ENCODE measurements around the gene SYK.
"Not testable (repeated sequence)": the region's sequence is repeated elsewhere in the genome, so short reads cannot be mapped to it uniquely, and the experiment has no call there.

SYK gene

DNA sequence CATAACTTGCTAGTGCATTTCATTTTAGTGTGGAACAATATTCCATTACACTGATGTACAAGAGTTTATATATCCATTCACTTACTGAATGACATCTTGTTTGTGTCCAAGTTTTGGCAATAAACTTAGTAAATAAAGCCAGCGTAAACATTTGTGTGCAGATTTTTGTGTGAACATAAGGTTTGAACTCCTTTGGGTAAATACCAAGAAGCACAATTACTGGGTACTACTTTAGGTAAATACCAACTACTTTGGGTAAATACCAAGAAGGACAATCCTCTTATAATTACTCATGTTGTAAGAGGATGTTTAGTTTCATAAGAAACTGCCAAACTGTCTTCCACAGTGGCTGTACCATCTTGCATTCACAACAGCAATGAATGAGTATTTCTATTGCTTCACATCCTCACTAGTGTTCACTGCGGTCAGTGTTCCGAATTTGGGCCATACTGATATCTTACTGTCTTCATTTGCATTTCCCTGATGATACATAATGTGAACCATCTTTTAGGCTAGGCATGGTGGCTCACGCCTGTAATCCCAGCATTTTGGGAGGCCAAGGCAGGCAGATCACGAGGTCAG lies 2.3 kb upstream of the SYK start:
- DNase-seq: no peak

DNA sequence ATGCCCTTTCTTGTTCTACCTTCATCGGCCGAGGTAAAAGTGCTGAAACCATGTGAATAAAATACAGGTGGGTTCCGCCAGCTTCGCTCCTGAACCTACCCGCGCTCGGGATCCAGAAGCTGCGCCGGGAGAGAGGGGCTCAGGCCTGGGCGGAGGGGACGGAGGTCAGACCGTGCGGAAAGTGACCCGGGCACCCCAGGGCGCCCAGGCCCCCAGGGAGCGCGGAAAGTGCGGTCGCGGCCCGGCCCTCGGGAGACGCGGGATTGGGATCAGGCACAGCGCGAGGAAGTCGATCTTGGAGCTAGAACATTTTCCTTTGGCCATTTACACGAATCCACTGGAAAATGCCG lies 329 bp downstream of the SYK start:
- no peak for DNase-seq

DNA sequence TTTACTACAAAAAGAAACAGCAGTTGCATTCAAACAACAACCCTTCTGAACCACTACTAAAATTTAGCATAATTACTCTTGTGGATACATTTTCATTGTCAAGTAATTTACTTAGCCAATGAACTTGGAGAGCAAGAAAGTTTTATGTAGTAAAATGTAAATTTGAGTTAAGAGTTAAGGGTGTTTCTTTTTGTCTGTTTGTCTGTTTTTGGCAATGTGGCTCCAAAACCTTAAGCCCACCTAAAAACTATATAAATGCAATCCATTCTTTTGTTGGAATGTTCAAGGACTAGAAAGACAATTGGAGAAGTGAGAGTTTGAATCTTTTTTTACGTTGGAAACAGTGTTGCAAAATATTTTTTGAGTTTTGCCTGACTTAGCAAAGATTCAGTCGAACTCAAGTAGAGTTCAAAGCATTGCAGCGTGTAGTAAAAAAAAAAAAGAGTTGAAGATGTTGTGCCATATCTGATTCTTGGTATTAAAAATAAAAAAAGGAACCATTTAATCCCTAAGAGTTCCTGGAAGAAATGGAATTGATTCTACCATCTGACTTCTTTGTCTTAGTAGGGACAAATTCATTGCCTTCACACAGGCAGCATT lies 867 bp downstream of the SYK start:
- no peak for DNase-seq

DNA sequence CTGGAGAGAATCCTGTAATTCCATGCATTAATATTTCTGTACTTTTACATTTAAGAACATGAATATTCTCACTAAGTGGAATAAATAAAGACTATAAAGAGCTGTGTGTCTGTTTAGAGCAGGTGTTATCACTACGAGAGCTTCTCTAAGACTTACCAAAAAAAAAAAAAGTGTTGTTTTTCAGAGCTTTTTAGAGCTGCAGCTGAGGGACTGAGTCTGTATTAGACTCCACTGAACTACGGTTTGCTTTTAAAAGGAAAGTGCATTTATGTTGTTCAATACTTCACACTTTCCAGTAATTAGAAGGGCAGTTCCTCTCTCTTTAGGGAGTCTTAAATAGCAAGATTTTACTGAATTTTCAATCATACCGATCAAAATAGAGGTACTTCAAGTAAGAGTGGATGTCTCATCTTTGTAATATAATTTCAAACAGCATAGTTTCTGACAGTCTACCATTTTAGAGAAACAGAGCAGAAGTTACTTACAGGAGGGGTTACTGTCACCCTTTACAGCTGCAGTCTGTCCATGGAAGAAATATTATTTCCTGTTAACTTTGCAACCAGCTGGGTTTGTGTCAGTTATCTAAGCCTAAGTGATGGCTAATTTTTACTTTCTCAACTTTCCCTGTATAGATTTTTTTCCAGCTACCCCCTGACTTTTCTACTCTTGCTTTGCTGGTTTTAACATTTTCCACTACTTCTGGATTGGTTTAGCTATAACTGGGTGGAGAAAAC lies 2.4 kb downstream of the SYK start:
- no peak for DNase-seq

DNA sequence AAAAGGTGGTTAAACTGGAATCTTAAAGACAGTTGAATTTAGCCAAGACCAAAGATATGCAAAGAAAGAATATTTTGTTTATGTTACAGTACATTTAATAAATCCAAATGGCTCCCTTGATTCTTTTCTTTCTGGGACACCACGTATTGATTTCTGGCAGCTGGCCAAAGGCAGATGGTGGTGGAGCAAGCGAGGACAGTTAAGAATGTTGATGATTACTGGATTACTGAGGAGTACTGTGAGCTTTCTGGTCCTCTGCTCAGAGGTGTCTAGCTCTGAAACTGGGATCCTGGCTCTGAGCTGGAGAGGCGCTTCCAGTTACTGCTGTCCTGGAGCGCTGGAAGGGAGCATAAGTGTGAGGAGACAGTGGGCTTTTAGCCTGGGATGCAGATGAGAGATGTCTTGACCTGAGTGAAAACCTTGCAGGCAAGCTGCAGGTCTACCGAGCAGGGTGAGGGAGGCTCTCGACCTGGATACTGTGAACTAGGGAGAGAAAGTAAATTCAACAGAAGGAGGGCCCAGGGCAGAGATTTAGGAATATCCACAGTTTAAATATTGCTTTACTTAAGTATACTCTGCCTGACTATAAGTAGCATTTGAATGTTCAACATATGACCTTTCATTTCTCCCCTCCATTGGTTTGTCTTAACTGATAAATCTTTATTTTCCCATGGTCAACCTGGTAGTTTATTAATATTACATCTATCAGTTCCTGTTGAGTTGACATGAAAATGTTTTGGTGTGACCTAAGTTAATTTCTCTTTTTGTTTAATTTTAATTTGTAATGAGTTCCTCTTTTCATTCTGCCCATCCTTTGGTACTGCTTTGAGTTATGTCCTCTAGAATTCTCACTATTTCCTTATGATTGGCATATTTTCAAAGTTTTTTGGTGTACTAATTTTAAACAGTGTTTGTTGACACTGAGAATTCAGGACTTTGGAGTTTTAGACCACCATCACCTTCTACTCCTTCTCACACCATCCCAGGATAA lies 3.7 kb downstream of the SYK start:
- DNase-seq: no peak

DNA sequence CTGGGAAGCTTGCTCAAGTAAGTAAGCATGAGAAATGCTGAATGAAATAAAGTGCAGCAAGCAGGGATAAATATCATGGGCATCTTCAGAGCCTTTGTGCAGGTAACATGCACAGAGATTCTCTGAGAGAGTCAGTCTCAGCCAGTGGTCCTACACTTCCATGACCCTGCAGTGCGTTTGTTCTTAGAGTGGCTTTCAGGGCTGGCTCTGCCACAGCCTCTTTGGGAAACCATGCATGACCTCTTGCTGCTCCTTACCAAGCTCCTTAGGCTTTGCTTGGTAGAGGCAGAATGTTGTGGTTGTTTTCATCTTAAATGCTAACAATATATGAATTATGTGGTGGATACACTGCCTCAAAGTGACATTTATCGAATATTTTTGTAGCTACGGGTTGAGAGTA lies 5.4 kb downstream of the SYK start:
- no peak for DNase-seq

DNA sequence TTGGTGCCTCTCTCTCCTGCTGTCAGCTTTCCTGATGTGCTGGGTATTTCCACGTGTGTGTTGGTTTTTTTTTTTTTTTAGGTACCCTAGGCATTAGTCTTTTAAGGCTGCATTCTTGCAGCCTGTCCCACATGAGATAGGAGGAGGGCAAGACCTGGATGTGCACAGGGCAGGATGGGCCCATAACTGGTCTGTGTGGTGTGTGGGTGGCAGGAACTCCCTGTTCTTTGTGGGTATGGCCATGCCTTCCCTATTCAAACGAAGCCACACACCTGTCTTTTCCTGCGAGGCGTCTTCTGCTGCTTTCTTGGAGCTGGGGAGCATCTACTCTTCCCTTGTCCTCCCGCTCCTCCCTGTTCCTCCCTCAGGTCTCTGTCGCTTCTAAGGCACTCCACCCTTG lies 6.8 kb downstream of the SYK start:
- DNase-seq: no peak

DNA sequence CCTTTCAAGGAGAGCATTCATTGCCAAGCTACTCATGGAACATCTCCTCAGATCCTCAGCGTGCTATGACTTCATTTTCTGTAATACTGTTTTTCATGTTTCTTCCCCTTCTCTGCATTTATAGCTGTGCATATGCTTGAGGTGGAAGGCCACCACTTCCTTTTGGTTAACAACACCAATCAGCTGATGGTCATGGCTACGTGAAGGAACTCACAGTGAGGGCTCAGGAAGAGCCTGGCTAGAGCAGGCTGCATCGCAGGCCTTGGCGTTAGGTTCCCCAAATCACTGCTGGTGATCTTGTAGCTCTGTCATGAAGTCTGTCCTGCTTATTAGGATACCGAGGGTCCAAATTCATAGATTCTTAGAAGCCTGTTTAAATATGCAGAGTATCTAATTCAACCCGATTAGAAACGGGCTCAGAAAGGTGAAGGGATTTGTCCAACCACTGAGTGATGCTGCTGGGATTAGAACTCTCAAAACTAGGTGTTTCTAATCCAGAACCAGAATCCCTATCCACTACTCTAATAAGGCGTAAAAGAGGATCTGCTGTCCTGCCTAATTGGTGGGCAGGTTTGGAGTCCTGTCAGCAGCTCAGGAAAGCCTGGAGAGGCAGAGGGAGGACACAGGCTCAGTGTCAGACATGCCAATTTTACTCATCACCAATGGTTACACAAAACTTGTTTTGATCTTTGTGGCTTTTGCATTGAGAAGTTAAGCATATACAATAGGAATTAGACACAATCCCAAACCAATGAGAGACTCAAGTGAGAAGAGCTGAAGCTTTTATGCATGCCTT lies 7.5 kb downstream of the SYK start:
- no peak for DNase-seq

DNA sequence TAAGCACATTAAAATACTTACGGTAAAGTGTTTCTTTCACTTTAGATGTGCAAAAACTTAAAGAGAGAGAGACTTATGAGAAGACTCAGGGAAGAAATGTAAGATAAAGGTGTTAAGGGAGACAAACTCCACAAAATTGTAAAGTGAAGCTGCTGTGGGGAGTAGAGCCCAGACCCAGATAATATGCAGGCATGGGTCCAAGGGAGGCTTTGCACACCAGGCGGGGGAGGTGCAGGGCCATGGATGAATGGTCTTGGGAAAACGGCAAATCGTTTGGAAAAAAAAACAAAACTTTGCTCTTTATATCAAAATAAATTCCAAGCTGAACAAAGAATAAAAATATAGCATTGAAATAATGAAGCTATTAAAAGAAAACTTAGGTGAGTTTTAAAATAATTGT lies 9.1 kb downstream of the SYK start:
- no peak for DNase-seq

DNA sequence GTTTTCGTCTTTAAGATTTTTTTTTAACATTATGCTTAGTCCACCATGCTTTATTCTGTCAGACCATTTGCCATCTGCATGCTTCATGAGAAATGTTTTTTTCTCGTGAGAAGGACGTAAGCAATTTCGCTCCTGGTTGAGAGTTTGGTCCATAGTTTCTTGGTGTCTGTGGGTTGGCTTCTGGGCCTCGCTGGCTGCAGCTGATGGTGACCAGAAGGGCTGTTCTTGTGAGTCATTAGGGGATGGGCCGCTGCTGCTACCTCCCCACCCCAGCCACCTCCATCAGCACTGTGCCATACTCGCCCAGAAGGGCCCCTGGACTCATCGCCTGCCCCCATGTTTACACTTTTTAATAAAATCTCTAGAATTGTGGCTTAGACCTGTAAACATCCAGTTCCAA lies 11.4 kb downstream of the SYK start:
- no peak for DNase-seq

DNA sequence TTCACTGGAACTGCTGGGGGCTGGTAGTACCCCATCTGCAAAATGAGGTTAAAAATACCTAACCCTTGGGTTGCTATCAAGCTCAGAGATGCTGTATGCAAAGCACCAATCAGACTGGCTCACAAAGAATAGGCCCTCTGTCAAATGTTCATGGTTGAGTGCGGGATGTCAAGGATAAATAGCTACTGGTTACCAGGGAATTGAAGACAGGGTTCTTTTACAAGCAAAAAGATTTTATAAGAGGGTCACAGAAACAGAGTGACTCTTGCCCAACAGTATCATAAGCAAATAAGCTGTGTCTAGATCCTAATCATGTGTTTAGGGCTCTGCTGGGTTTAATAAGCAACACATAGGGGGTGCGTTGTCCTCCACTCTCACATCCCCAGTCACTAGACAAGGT lies 11.9 kb downstream of the SYK start:
- DNase-seq: no peak

DNA sequence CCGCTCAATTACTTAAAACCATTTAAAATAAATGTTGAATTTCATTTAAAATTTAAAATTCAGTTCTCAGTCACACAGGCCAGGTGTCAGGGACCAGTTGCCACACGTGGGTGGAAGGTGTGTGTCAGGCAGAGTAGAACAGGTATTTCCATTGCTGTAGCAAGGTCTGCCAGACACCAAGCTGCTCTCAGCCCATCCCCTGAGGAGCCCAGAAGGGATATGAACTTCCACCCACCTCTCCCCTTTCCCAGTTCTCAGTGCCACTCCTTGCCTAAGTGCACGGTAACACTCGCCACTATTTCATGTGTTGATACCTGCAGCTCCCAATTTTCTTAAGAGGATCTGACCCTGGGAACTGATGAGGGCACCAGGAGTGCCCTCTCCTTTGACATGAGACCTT lies 12.7 kb downstream of the SYK start:
- no peak for DNase-seq

DNA sequence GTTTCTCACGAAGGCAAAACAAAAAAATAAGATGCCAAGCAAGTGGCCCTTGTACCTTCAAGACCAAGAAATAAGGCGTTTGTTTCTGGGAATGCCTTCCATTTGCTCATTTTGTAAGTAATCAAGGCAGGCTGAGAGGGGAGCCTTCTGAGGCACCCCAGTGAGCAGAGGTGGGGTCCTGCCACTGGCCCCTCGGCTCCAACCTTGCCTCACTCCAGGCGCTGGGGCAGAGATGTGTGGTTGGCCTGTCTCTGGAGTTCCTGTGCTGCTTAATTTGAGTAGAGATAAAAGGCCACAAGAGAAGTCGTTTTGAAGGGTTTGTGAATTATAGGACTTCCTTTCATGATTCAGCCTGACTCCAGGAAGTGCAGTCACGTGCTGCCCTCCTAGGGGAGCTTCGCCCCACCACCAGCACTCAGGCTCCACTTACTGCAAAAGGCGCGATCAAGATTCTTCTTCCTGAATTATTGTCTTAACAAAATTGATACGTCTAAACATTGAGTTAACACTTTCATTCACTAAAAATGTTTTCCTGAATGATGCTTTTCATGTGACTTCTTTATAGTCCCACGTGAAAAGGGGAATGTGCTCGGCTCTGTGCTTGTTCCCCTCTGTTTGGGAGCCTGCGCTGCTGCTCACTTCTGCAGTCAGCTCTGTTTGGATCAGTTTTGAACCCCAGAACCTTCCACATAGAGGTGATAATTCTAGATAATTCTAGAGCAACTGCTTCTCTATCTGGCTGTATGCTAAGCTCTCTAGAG lies 13.7 kb downstream of the SYK start:
- peak; percentile 5 for DNase-seq

DNA sequence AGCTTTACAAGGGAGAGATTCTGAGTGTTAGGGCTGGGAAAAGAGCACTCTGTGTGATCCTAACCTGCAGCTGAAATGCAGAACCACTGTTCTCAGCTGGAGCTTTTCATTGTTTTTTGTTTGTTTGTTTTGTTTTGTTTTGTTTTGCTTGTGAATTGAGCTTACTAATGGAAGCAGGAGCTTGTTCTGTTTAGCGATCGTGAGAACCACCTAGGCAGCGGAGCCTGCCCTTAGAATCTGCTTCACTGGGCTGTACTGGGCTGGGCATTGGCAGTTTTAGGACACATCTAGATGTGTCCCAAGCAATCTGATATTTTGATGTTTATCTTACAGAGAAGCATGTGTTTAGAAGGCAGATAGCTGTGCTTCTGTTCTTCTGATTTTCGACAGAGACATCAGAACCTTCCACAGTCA lies 14.3 kb downstream of the SYK start:
- DNase-seq: no peak

DNA sequence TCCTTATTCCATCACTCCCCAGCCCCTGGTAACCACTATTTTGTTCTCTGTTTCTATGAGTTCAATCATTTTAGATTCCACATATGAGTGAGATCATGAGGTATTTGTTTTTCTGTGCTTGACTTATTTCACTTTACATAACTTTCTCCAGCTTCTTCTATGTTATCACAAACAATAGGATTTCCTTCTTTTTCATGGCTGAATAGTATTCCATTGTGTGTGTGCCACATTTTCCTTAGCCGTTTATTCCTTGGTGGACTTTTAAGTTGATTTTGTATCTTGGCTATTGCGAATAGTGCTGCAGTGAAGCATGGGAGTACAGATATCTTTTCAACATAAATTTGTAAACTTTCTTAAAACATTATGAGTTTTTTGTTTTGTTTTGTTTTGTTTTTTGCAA lies 15.1 kb downstream of the SYK start:
- no peak for DNase-seq

DNA sequence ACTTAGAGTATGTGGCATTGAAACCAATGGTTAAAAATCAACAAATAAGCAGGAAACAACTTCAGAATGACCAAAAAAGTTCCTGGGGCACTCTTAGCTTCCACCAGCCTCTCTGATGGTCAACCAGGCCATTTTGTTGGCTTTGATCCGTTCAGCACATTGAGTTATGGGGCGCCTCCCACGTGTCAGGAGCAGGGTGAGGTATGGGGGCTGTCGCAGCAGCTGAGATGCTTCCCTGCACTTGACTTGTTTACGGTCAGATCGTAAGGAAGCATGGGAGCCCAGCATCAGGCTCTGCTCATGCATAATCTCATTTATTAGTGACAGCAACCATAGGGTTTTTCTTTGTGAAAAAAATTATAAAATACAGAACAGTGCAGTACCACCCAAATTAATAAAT lies 16.7 kb downstream of the SYK start:
- no peak for DNase-seq

DNA sequence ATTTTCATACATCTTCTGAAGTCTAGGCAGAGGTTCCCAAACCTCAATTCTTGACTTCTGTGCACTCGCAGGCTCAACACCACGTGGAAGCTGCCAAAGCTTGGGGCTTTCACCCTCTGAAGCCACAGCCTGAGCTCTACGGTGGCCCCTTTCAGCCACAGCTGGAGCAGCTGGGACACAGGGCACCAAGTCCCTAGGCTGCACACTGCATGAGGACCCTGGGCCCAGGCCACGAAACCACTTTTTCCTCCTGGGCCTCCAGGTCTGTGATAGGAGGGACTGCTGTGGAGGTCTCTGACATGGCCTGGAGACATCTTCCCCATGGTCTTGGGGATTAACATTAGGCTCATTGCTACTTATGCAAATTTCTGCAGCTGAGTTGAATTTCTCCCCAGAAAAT lies 18.8 kb downstream of the SYK start:
- DNase-seq: not testable (repeated sequence)

DNA sequence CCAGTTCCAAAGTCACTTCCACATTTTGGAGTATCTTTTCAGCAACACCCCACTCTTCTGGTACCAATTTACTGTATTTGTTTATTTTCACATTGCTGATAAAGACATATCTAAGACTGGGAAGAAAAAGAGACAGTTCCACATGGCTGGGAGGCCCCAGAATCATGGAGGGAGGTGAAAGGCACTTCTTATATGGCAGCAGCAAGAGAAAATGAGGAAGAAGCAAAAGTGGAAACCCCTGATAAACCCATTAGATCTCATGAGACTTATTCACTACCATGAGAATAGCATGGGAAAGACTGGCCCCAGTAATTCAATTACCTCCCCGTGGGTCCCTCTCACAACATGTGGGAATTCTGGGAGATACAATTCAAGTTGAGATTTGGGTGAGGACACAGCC lies 19.6 kb downstream of the SYK start:
- DNase-seq: not testable (repeated sequence)

DNA sequence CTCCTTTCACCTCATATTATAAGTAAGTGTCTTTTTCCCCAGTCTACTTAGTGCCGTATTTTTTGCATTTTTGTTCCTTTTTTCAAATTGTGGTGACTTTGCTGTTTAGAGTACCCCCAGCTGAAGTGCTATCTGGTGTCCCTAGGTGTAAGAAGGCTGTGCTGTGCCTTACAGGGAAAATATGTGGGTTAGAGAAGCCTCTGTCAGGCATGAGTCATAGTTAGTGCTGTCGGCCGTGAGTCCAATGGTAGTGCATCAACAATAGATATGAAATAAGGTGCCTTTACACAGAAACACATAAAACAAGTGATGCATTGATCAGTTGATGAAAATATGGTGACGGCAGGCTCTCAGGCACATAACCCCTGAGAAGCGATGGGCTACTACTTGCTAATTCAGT lies 20.1 kb downstream of the SYK start:
- no peak for DNase-seq

DNA sequence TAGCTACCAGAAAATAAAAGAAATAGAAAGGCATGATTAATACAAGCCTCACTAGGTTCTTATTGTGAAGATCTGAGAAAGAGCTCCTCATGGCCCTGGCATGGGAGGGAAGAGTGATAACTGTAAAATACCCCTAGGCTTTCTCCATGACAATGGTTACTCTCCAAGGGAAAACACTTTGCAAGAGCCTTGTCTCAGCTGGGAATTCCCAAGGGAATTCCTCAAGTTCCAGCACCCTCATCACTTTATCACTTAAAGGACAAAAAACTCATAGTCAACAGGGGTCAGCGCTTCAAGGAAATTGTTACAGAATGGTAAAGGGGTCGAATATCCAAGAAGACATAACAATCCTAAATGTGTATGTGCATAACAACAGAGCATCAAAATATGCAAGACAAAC lies 21.2 kb downstream of the SYK start:
- no peak for DNase-seq

DNA sequence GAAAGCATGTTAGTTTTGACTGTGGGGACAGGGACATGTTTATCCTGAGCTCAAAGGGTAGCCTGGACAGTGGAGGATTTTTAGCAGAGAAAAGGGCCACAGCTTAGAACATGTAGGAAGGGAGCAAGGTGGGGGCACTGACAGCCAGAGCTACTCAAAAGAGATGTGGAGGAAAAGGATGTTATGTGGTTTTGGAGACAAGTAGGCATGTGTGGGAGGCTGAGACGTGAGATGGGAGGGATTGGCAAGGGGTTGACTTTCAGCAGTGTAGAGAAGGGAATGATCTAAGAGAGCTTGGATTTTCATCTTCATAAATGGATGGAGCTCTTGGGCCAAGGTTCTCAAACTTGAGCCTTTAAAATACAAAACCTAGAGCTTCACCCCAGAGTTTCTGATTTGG lies 24.0 kb downstream of the SYK start:
- DNase-seq: no peak
